LoVo (cell line): ENCODE results near the gene TEX14.
"Not testable (repeated sequence)": the region's sequence is repeated elsewhere in the genome, so short reads cannot be mapped to it uniquely, and the experiment has no call there.

Experiments used
- DNase-seq: peaks from one replicate; pipeline ENCODE4 v3.0.0-alpha.2; 2016; ENCODE audit warnings: low spot score

TEX14 gene

GRCh38 chr17:58560511-58560910 lies 131.3 kb downstream of the TEX14 start:
- no peak for DNase-seq

GRCh38 chr17:58557981-58558380 lies 133.9 kb downstream of the TEX14 start:
- DNase-seq, result no peak

- DNase-seq, result no peak
Measured at GRCh38 chr17:58556833-58557250, 135.0 kb downstream of the TEX14 start.

GRCh38 chr17:58555109-58555508 lies 136.7 kb downstream of the TEX14 start:
- DNase-seq, result not testable (repeated sequence)

- no peak for DNase-seq
Measured at GRCh38 chr17:58541249-58541648, 150.6 kb downstream of the TEX14 start.

- no peak for DNase-seq
Measured at GRCh38 chr17:58539698-58540097, 152.1 kb downstream of the TEX14 start.

- no peak for DNase-seq
Measured at GRCh38 chr17:58538811-58539409, 152.9 kb downstream of the TEX14 start.

GRCh38 chr17:58537266-58537665 lies 154.6 kb downstream of the TEX14 start:
- DNase-seq, result no peak

- no peak for DNase-seq
Measured at GRCh38 chr17:58536542-58536941, 155.3 kb downstream of the TEX14 start.

- peak; percentile 61 for DNase-seq
Measured at GRCh38 chr17:58535431-58535830, 156.4 kb downstream of the TEX14 start.

- peak; percentile 27 for DNase-seq
Measured at GRCh38 chr17:58534901-58535421, 156.9 kb downstream of the TEX14 start.

GRCh38 chr17:58534331-58534730 lies 157.5 kb downstream of the TEX14 start:
- no peak for DNase-seq

- DNase-seq, result no peak
Measured at GRCh38 chr17:58533616-58534188, 158.1 kb downstream of the TEX14 start.

GRCh38 chr17:58532555-58532951 lies 159.3 kb downstream of the TEX14 start:
- no peak for DNase-seq

- peak; percentile 47 for DNase-seq
Measured at GRCh38 chr17:58531661-58532554, 159.9 kb downstream of the TEX14 start.

GRCh38 chr17:58531122-58531521 lies 160.7 kb downstream of the TEX14 start:
- DNase-seq, result no peak

- no peak for DNase-seq
Measured at GRCh38 chr17:58530655-58531054, 161.2 kb downstream of the TEX14 start.

- DNase-seq, result no peak
Measured at GRCh38 chr17:58529275-58529674, 162.6 kb downstream of the TEX14 start.

- DNase-seq, result no peak
Measured at GRCh38 chr17:58528443-58528842, 163.4 kb downstream of the TEX14 start.

- no peak for DNase-seq
Measured at GRCh38 chr17:58527949-58528348, 163.9 kb downstream of the TEX14 start.

- no peak for DNase-seq
Measured at GRCh38 chr17:58527306-58527705, 164.5 kb downstream of the TEX14 start.

GRCh38 chr17:58525239-58525638 lies 166.6 kb downstream of the TEX14 start:
- DNase-seq, result no peak

- no peak for DNase-seq
Measured at GRCh38 chr17:58521680-58522079, 170.2 kb downstream of the TEX14 start.
